Liver (tissue), 3 donors: ENCODE results near the gene ANO10.

Experiments
- CTCF ChIP-seq: fragments of 150-350 bp; IDR thresholded peaks from 2 replicates; pipeline ENCODE4 v1.5.1; 2017; ENCODE audit warnings: improper control_type of control experiment, low read depth, low read length; ENCODE audit not compliant: missing input control
- EGR1 ChIP-seq, 2 donors: IDR thresholded peaks; 2 replicates each; pipeline ENCODE4 v1.6.1; 2016 to 2018; ENCODE audit warnings: antibody characterized with exemption in 2 of 2, low read depth in 2 of 2
- FOXA1 ChIP-seq: IDR thresholded peaks from 2 replicates; pipeline ENCODE4 v1.6.1; 2016; ENCODE audit warnings: antibody characterized with exemption
- GABPA ChIP-seq, 2 donors: IDR thresholded peaks in 1 of 2; conservative IDR thresholded peaks in 1 of 2; 2 replicates each; pipeline ENCODE4 v1.6.1; 2016; ENCODE audit warnings: antibody characterized with exemption in 2 of 2, mild to moderate bottlenecking in 1 of 2, moderate library complexity in 1 of 2
- HNF4A ChIP-seq, 2 donors: conservative IDR thresholded peaks; 2 replicates each; pipeline ENCODE4 v1.6.1; 2016; ENCODE audit warnings: antibody characterized with exemption in 2 of 2, mild to moderate bottlenecking in 2 of 2
- JUND ChIP-seq, 2 donors: IDR thresholded peaks; 2 replicates each; pipeline ENCODE4 v1.6.1; 2016; ENCODE audit warnings: antibody characterized with exemption in 2 of 2
- RAD21 ChIP-seq, 2 donors: IDR thresholded peaks; 2 replicates each; pipeline ENCODE4 v1.6.1; 2016; ENCODE audit warnings: antibody characterized with exemption in 2 of 2, mild to moderate bottlenecking in 2 of 2
- REST ChIP-seq: IDR thresholded peaks from 2 replicates; pipeline ENCODE4 v1.6.1; 2016; ENCODE audit warnings: antibody characterized with exemption, mild to moderate bottlenecking
- RXRA ChIP-seq, 2 donors: IDR thresholded peaks; 2 replicates each; pipeline ENCODE4 v1.6.1; 2017 to 2018; ENCODE audit warnings: antibody characterized with exemption in 2 of 2, mild to moderate bottlenecking in 1 of 2
- SP1 ChIP-seq: IDR thresholded peaks from 2 replicates; pipeline ENCODE4 v1.6.1; 2018; ENCODE audit warnings: antibody characterized with exemption, mild to moderate bottlenecking
- TAF1 ChIP-seq: conservative IDR thresholded peaks from 2 replicates; pipeline ENCODE4 v1.6.1; 2016; ENCODE audit warnings: antibody characterized with exemption, mild to moderate bottlenecking
- YY1 ChIP-seq: IDR thresholded peaks from 2 replicates; pipeline ENCODE4 v1.6.1; 2016; ENCODE audit warnings: antibody characterized with exemption, mild to moderate bottlenecking
- TF ChIP-seq, protein P1 (sequence below): IDR thresholded peaks from 2 replicates; pipeline ENCODE4 v1.6.1; 2016; ENCODE audit warnings: antibody characterized with exemption
- TF ChIP-seq, protein P2 (sequence below): IDR thresholded peaks from 2 replicates; pipeline ENCODE4 v1.6.1; 2016; ENCODE audit warnings: antibody characterized with exemption
- donor health status: healthy.
- donor health status: healthy.

- no peak for TF ChIP-seq CTCF
- no peak for TF ChIP-seq RAD21 (IDR thresholded peaks at IDR 0.05)
- no peak for TF ChIP-seq EGR1 (IDR thresholded peaks at IDR 0.05; ENCODE audit: low read depth in 2 of 2)
- no peak for TF ChIP-seq TAF1
- TF ChIP-seq RXRA (IDR thresholded peaks at IDR 0.05): no peak
- TF ChIP-seq FOXA1: no peak
- TF ChIP-seq GABPA (IDR thresholded peaks at IDR 0.05 in 1 of 2, conservative IDR thresholded peaks at IDR 0.05 in 1 of 2): no peak
- no peak for TF ChIP-seq REST
- no peak for TF ChIP-seq YY1
- TF ChIP-seq, protein P1, sequence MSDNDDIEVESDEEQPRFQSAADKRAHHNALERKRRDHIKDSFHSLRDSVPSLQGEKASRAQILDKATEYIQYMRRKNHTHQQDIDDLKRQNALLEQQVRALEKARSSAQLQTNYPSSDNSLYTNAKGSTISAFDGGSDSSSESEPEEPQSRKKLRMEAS: no peak
- no peak for TF ChIP-seq HNF4A (conservative IDR thresholded peaks at IDR 0.05)
- TF ChIP-seq, protein P2, sequence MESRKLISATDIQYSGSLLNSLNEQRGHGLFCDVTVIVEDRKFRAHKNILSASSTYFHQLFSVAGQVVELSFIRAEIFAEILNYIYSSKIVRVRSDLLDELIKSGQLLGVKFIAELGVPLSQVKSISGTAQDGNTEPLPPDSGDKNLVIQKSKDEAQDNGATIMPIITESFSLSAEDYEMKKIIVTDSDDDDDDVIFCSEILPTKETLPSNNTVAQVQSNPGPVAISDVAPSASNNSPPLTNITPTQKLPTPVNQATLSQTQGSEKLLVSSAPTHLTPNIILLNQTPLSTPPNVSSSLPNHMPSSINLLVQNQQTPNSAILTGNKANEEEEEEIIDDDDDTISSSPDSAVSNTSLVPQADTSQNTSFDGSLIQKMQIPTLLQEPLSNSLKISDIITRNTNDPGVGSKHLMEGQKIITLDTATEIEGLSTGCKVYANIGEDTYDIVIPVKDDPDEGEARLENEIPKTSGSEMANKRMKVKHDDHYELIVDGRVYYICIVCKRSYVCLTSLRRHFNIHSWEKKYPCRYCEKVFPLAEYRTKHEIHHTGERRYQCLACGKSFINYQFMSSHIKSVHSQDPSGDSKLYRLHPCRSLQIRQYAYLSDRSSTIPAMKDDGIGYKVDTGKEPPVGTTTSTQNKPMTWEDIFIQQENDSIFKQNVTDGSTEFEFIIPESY: no peak
- TF ChIP-seq SP1: no peak
- no peak for TF ChIP-seq JUND (IDR thresholded peaks at IDR 0.05)
Measured at GRCh38 chr3:43473244-43473643, 148.6 kb downstream of the ANO10 start.
